ENCODE measurements around the gene BAK1. TPM values are rescaled to one million over a fixed set of nuclear protein-coding genes. Genes with fewer than 3 reads are reported as not detected.

BAK1 gene
- polyA plus RNA-seq, 3 donors from 2014 or later, result 26.6 to 46.6 (median 32.4) TPM

DNA sequence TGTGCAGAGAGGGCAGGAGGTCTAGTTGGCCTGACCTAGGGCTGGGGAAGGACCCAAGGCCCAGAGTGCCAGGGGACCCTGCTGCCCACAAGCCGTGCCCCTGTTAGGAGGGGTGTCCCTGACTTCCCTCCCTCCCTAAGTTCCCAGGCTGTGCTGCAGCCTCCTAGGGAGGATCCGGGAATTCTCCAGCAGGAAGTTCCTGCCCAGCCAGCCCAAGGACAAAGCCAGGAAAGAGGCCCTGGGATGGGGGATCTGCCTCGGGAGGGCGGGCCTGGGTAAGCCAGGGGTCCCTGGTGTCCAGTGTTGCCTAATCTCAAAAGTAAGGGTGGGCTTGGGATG is 9.3 kb upstream of the BAK1 start:
- no peak overlapping the region for H3K27ac Mint-ChIP-seq
- peaks cover 1 to 2% (median 2%) of the 10 kb centered on the region in 3 donors for H3K27me3 Mint-ChIP-seq (ENCODE audit: low read depth in 3 of 3)
- H3K36me3 Mint-ChIP-seq, result peaks cover 0 to 3% (median 0%) of the 10 kb centered on the region in 3 donors
- peaks cover 19 to 23% of the 10 kb centered on the region in 2 donors for H3K4me1 Mint-ChIP-seq
- H3K4me3 Mint-ChIP-seq, result no peak overlapping the region
- no peak for DNase-seq
- H3K9me3 Mint-ChIP-seq, result no peaks in the 10 kb centered on the region

DNA sequence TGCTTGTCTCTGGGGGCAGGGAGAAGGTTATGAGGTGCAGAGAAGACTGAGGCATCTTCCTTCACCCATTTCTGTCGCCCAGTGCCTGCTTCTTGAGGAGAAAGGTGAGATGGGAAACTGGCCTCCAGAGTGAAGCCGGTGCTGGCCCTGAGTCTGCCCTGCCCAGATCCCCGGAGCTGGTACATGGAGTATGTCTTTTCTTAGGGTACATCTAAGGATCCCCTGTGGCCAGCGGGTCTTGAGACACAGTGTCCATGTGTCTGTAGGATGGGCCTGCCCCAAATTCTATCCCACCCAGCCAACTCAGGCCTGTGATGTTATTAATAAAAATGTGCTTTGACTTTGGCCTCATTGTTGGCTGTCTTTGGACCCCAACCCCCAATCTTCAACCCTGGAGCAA is 8.8 kb upstream of the BAK1 start:
- Mint-ChIP-seq H3K9me3 (no peaks in the 10 kb centered on the region), H3K27me3 (ENCODE audit: low read depth in 3 of 3) (peaks cover 1 to 2% (median 2%) of the 10 kb centered on the region in 3 donors), H3K4me3 (no peak overlapping the region), H3K27ac (no peak overlapping the region), H3K4me1 (peaks cover 19 to 23% of the 10 kb centered on the region in 2 donors), H3K36me3 (peaks cover 0 to 3% (median 0%) of the 10 kb centered on the region in 3 donors)
- no peak for DNase-seq

DNA sequence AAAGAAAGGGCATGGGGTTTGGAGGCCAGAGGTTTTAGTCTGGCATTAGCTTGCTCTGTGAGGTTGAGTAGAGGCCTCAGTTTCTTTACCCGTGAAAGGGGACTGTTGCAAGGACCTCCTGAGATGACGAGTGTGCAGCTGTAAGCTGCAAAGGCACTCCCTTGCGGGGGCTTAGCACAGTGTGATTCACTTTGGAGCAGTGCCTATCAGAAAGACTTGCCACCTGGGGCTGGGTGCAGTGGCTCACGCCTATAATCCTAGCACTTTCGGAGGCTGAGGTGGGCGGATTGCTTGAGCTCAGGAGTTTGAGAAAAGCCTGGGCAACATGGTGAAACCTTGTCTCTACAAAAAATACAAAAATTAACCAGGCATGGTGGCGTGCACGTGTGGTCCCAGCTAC is 7.5 kb upstream of the BAK1 start:
- Mint-ChIP-seq H3K9me3 (no peaks in the 10 kb centered on the region), H3K27me3 (ENCODE audit: low read depth in 3 of 3) (peaks cover 0 to 2% (median 1%) of the 10 kb centered on the region in 3 donors), H3K36me3 (peaks cover 0 to 3% (median 0%) of the 10 kb centered on the region in 3 donors), H3K4me1 (peaks cover 12 to 15% of the 10 kb centered on the region in 2 donors), H3K4me3 (no peak overlapping the region), H3K27ac (peak overlapping the region in 2 of 6 donors; percentile 42 to 76)
- DNase-seq, result no peak

DNA sequence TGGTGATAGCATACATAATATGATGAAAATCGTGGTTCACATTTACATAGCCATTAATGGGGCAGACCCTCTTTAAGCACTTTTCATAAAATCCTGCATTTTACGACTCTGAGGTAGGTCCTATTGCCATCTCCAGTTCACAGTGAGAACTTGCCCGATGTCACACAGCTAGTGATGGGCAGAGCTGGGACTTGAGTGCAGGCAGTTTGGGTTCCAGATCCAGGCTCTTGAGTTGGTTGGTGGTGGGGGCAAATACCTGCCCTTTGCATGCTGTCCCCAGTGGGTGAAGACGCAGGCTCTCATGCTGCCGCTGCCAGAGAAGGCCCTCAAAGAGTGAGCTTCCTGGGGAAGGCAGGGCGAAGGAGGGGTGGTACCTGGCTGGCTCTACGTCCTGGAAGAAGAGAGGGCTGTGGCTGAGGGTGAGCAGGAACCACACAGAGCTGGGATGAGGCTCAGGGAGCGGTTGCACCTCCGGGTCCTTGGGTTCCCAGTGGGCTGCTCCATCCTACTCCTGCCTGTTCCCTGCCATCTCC is 6.1 kb upstream of the BAK1 start:
- peaks cover 11 to 12% of the 10 kb centered on the region in 2 donors for H3K4me1 Mint-ChIP-seq
- no peaks in the 10 kb centered on the region for H3K9me3 Mint-ChIP-seq
- no peaks in the 10 kb centered on the region for H3K36me3 Mint-ChIP-seq
- no peak for DNase-seq
- H3K4me3 Mint-ChIP-seq, result peak overlapping the region in 1 of 5 donors; percentile 20
- H3K27me3 Mint-ChIP-seq (ENCODE audit: low read depth in 3 of 3), result peaks cover 0 to 1% (median 1%) of the 10 kb centered on the region in 3 donors
- peak overlapping the region in 5 of 6 donors; percentile 23 to 90 (median 79) for H3K27ac Mint-ChIP-seq

DNA sequence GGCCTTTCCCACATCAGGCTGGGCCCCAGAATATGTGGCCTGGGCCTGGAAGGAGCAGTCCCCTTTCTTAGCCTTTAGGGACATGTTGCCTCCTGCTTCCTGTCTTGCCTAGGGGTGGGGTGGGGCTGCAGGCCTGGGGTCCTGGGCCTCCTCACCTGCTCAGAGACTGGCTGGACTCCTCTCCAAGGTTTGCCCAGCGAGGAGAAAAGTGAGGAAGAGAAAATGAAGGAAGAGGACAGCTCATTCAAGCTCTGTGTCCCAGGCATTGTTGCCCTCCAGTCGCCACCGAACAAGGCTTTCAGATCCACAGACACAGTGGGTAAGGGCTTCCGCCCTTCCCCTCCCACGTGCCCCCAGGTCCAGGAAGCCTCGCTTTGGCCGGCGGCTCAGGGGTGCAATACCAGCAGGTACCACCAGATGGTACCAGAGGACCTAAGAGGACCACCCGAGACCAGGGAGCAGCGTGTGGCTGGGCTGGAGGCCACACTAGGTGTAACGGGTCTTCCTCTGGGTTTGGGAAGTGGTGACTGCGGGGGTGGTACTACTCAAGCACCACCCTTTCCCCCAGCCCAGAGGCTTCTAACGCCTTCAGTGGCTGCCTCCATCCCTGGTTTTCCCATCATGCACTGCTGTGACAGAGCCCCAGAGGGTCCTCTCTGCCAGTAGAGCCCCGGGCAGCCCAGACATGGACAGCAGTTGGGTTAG is 5.5 kb upstream of the BAK1 start:
- peak; percentile 86 to 88 (median 86) for DNase-seq
- Mint-ChIP-seq H3K4me1 (peaks cover 11 to 12% of the 10 kb centered on the region in 2 donors), H3K27me3 (ENCODE audit: low read depth in 3 of 3) (peaks cover 0 to 1% (median 1%) of the 10 kb centered on the region in 3 donors), H3K4me3 (peak overlapping the region in 4 of 5 donors; percentile 6 to 36 (median 26)), H3K9me3 (no peaks in the 10 kb centered on the region), H3K27ac (peak overlapping the region; percentile 79 to 90 (median 80)), H3K36me3 (no peaks in the 10 kb centered on the region)

DNA sequence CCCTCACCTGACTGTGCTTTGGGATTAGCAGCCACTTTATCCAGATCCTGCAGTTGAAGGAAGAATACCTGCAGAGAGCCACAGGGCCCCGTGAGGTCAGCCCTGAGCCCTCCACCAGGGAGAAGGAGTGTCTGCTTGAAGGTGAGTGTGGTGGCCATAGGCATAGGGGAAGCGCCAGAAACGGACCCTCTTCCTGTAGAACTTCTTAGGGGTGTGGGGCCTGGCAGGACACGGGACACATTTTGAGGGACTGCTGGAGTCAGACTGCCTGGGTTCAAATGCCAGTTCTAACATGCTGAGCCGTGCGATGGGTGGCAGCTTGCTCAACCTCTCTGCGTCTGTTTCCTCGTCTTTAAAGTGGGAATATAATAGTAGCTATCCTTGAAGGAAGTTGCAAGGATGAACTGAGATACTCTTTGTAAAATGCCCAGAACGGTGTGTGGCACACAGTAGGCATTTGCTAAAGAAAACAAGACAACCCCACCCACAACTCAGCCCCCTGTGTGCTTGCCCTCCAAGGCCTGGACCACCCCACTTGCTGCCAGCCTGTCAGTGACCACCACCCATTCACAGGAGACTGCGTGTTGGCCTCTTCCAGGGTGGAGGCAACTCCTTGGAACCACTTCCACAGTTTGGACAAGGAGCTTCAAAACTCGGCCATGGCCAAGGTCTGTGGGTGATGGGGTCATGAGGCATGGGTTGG is 4.8 kb upstream of the BAK1 start:
- Mint-ChIP-seq H3K4me3 (no peak overlapping the region), H3K36me3 (no peaks in the 10 kb centered on the region), H3K4me1 (peaks cover 12 to 17% of the 10 kb centered on the region in 2 donors), H3K27me3 (ENCODE audit: low read depth in 3 of 3) (peaks cover 0 to 1% (median 1%) of the 10 kb centered on the region in 3 donors), H3K27ac (peak overlapping the region in 5 of 6 donors; percentile 46 to 80 (median 79)), H3K9me3 (no peaks in the 10 kb centered on the region)
- no peak for DNase-seq

DNA sequence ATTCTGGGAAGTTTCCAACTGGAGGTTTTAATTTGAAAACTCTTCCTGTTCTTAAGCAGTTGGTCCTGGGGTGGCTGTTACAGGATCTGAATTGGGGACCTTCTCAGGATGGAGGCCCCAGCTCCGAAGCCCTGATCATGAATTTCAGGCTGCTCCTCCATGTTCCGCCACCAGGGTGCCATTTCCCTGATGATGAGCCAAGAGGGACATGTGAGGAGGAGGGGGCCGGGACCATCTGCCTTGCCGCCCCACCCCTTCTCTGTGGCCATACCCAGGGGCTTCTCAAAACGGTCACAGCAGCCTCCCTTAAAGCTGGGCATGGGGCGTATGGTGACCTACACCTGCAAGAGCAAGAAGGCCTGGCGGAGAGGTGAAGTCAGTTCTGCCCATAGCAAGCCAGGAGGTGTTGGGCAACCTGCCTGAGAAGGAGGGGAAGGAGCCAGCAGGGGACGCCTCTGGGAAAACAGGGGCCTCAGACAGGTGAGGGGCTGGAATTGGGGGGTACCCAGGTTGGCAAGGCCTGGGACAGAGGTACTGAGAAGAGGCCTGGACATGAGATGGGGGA is 3.6 kb upstream of the BAK1 start:
- Mint-ChIP-seq H3K36me3 (peaks cover 0 to under 1% (median 0%) of the 10 kb centered on the region in 3 donors), H3K4me1 (peaks cover 21 to 22% of the 10 kb centered on the region in 2 donors), H3K27me3 (ENCODE audit: low read depth in 3 of 3) (peaks cover 0 to 3% (median 1%) of the 10 kb centered on the region in 3 donors), H3K27ac (peak overlapping the region in 1 of 6 donors; percentile 31), H3K4me3 (no peak overlapping the region), H3K9me3 (no peaks in the 10 kb centered on the region)
- DNase-seq, result no peak

DNA sequence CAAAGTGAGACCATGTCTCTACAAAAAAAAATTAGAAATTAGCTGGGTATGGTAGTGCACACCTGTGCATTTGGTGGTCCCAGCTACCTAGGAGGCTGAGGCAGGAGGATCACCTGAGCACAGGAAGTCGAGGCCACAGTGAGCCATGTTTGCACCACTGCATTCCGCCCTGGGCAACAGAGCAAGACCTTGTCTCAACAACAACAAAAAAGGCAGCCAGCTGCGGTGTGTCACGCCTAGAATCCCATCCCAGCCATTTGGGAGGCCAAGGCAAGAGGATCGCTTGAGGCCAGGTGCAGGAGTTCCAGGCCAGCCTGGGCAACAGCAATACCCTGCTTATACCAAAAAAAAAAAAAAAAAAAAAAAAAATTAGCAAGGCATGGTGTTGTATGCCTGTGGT is 1.1 kb upstream of the BAK1 start:
- no peaks in the 10 kb centered on the region for H3K9me3 Mint-ChIP-seq
- no peak for DNase-seq
- H3K36me3 Mint-ChIP-seq, result peaks cover 0 to 6% (median 4%) of the 10 kb centered on the region in 3 donors
- H3K27ac Mint-ChIP-seq, result no peak overlapping the region
- no peak overlapping the region for H3K4me3 Mint-ChIP-seq
- H3K27me3 Mint-ChIP-seq (ENCODE audit: low read depth in 3 of 3), result peaks cover 2 to 4% (median 4%) of the 10 kb centered on the region in 3 donors
- H3K4me1 Mint-ChIP-seq, result peaks cover 29 to 33% of the 10 kb centered on the region in 2 donors

DNA sequence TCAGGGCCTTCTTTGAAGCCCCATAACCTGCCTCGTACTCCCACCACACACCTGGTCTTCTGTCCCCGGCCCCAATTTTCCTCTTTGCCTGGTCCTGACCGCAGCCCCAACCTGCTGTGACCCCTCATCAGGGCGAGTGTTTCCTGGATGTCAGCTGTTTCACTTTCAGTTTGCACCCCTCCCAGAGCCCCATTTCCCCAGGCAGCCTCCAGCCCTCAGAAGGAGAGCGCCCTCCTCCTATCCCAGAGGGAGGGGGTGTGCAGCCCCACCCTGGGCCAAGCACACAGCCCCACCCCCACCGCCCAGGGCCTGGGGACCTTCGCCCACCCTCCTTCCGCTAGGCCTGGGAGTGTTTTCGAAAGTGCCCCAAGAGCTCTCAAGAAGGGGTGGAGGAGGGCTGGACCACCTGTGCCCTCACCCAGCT is 1.5 kb downstream of the BAK1 start:
- Mint-ChIP-seq H3K27me3 (ENCODE audit: low read depth in 3 of 3) (peaks cover 2 to 4% (median 4%) of the 10 kb centered on the region in 3 donors), H3K9me3 (no peaks in the 10 kb centered on the region), H3K27ac (peak overlapping the region; percentile 94 to 100 (median 98)), H3K4me1 (peaks cover 18 to 25% of the 10 kb centered on the region in 2 donors), H3K36me3 (peaks cover 4 to 24% (median 9%) of the 10 kb centered on the region in 3 donors), H3K4me3 (peak overlapping the region; percentile 86 to 100 (median 90))
- DNase-seq, result peak; percentile 54 to 64 (median 59)

DNA sequence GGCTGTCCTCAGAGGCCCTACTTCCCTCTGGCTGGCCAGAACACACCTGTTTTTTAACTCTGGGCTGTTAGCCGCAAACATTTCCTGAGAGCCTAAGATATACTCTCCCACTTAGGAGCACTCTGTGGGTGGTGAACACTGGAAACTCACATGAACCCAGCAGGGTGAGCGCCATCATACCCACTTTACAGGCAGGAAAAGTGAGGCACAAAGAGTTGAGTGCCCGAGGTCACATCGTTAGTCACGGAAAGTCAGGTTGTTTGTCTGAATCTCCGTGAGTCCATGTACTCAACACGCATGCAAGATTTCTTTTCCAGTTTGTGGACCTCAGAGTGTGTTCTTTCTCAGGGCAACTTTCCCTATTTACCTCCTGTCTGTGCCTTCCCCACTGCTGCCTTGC is 1.9 kb downstream of the BAK1 start:
- Mint-ChIP-seq H3K4me3 (peak overlapping the region; percentile 86 to 100 (median 90)), H3K4me1 (peaks cover 18 to 25% of the 10 kb centered on the region in 2 donors), H3K27me3 (ENCODE audit: low read depth in 3 of 3) (peaks cover 2 to 4% (median 4%) of the 10 kb centered on the region in 3 donors), H3K36me3 (peaks cover 4 to 24% (median 9%) of the 10 kb centered on the region in 3 donors), H3K27ac (peak overlapping the region; percentile 94 to 100 (median 98)), H3K9me3 (no peaks in the 10 kb centered on the region)
- no peak for DNase-seq

DNA sequence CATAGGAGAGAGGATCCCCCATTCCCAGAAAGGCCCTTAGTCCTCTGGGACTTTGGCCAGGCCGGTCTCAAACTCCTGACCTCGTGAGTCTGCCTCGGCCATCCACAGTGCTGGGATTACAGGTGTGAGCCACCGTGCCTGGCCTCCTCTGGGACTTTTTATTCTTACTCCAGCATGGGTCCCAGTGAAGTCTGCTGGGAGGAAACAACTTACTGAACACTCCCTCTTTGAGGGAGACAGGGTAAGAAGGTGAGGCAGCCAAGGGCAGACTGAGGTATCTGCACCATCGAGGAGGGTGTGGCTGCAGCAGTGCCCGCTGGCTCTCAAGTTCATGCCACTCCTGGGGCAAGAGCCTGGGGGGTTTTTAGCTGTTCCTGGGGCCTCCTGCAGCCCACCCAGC is 2.4 kb downstream of the BAK1 start:
- Mint-ChIP-seq H3K4me3 (peak overlapping the region; percentile 17 to 94 (median 90)), H3K27me3 (ENCODE audit: low read depth in 3 of 3) (peaks cover 2 to 4% (median 4%) of the 10 kb centered on the region in 3 donors), H3K36me3 (peaks cover 4 to 24% (median 9%) of the 10 kb centered on the region in 3 donors), H3K4me1 (peaks cover 18 to 25% of the 10 kb centered on the region in 2 donors), H3K9me3 (no peaks in the 10 kb centered on the region), H3K27ac (peak overlapping the region; percentile 45 to 100 (median 96))
- no peak for DNase-seq

DNA sequence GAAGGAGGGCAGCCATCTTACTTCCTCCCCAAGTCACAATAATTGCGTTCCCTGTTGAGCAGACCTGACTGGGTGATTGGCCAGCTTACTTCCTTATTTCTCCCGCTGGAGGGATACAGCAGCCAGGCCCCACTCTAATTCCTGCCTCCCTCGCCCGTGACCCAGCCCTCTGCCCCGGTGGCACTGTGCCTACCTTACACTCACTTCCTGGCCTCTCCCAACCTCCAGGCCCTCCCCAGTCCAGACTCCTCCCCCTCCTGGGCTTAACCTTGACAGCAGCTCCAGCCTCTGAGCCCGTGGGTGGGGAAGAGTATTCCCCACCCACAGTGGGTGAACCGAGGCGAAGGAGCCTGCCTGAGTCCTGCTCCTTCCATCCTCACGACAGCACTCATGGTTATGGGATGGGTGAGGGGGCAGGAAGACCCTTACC is 3.0 kb downstream of the BAK1 start:
- Mint-ChIP-seq H3K4me3 (peak overlapping the region in 1 of 5 donors; percentile 44), H3K9me3 (no peaks in the 10 kb centered on the region), H3K4me1 (peaks cover 20 to 28% of the 10 kb centered on the region in 2 donors), H3K27ac (peak overlapping the region in 5 of 6 donors; percentile 39 to 82 (median 72)), H3K36me3 (peaks cover 4 to 24% (median 9%) of the 10 kb centered on the region in 3 donors), H3K27me3 (ENCODE audit: low read depth in 3 of 3) (peaks cover 2 to 4% (median 4%) of the 10 kb centered on the region in 3 donors)
- DNase-seq, result no peak

DNA sequence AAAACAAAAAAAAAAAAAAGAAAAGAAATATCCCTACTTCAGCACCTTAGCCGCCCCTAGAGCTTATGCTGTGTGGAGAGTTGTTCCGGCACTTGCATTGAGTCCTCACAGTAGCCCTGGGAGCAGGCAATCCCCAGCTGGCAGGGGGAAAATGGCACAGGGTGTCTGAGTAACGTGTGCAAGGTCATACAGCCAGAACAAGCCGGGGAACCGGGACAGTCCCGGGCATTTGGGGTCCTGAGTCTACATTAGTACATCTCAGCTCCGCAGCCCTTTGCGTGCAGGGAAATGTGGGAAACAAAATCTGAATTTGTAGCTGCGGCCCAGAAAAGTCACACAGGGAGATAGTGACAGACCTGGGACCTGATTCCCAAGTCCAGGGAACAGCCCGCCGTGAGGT is 3.4 kb downstream of the BAK1 start:
- no peaks in the 10 kb centered on the region for H3K9me3 Mint-ChIP-seq
- peak overlapping the region in 3 of 5 donors; percentile 8 to 42 (median 32) for H3K4me3 Mint-ChIP-seq
- peaks cover 25 to 32% of the 10 kb centered on the region in 2 donors for H3K4me1 Mint-ChIP-seq
- H3K36me3 Mint-ChIP-seq, result peaks cover 4 to 24% (median 9%) of the 10 kb centered on the region in 3 donors
- H3K27me3 Mint-ChIP-seq (ENCODE audit: low read depth in 3 of 3), result peaks cover 2 to 4% (median 4%) of the 10 kb centered on the region in 3 donors
- peak overlapping the region in 5 of 6 donors; percentile 40 to 81 (median 66) for H3K27ac Mint-ChIP-seq
- no peak for DNase-seq

Data from immature natural killer cell (primary cell).